ENCODE results near the gene TP53I11.

Gene TP53I11

DNA sequence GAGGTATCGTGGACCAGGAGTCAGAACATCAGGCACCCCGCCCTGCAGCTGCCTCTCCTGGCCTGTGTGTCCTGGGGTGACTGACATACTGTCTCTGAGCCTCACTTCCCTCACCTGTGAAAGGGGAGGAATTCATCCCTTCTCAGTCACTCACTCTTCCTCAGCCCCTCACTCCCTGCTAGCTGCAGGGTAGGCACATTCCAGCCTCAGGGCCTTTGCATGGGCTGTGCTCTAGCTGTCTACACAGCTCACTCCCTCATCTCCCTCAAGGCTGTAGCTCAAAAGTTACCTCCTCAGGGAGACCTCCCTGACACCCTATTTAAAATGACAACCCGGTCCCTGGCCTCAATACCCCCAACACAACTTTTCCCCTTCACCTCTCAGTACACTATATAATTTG, 2.5 kb downstream of the TP53I11 start:
- H3K4me3 ChIP-seq (ENCODE audit: low read depth, low read length), result no peak overlapping the region
- TF ChIP-seq, protein P1, sequence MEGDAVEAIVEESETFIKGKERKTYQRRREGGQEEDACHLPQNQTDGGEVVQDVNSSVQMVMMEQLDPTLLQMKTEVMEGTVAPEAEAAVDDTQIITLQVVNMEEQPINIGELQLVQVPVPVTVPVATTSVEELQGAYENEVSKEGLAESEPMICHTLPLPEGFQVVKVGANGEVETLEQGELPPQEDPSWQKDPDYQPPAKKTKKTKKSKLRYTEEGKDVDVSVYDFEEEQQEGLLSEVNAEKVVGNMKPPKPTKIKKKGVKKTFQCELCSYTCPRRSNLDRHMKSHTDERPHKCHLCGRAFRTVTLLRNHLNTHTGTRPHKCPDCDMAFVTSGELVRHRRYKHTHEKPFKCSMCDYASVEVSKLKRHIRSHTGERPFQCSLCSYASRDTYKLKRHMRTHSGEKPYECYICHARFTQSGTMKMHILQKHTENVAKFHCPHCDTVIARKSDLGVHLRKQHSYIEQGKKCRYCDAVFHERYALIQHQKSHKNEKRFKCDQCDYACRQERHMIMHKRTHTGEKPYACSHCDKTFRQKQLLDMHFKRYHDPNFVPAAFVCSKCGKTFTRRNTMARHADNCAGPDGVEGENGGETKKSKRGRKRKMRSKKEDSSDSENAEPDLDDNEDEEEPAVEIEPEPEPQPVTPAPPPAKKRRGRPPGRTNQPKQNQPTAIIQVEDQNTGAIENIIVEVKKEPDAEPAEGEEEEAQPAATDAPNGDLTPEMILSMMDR (IDR thresholded peaks at IDR 0.05; ENCODE audit: low read depth, low read length, missing control alignments), result no peak
- in situ Hi-C loops (cut with HindIII; ENCODE audit: low sequenced_read_pairs), result loop anchor here (25.0 kb wide), 1 partner anchor 389 kb away; no protein-coding TSS in a partner anchor
- no peak for DNase-seq (ENCODE audit: low read depth)

DNA sequence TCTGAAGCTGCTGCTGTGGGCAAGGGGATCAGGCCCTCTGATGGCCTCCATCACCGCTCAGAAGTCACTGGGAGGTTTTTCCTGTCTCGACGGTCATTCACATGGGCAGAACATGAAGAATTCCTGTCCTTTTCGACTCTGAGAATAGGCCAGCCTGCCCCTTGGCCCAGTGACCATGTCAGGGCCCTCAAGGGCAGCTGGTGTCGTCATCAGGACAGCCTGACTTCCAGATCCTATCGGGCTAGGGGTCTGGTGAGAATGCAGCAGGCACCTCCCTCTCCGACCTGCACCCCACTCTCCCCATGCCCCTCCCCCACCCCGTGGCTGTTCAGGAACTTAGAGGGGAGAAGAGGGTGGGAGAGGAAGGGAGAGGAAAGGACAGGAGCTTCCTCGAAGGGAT, 3.6 kb downstream of the TP53I11 start:
- no peak for DNase-seq (ENCODE audit: low read depth)
- no peak overlapping the region for H3K4me3 ChIP-seq (ENCODE audit: low read depth, low read length)
- TF ChIP-seq, protein P1 (IDR thresholded peaks at IDR 0.05; ENCODE audit: low read depth, low read length, missing control alignments), result no peak
- in situ Hi-C loops (cut with HindIII; ENCODE audit: low sequenced_read_pairs), result loop anchor here (25.0 kb wide), 1 partner anchor 390 kb away; no protein-coding TSS in a partner anchor

DNA sequence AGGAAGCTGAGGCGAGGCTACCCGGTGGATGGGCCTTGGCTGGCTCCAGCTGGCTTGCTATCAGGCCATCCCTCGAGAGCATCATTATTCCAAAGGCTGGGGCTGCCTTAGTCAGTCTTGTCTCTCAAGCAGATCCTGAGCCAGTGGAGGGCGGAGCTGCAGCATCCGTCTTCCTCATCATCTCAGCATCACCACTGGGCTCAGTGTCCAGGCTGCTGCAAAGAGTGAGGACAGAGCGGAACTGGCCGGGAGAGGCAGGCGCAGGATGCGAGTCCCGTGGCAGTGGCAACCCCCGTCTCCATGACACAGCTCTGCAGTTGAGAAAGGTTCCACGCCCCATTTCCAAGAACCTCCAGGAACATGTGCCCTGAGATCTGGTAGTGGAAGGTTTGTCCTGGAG, 4.4 kb downstream of the TP53I11 start:
- no peak for DNase-seq (ENCODE audit: low read depth)
- TF ChIP-seq, protein P1 (IDR thresholded peaks at IDR 0.05; ENCODE audit: low read depth, low read length, missing control alignments), result no peak
- in situ Hi-C loops (cut with HindIII; ENCODE audit: low sequenced_read_pairs), result loop anchor here (25.0 kb wide), 1 partner anchor 391 kb away; no protein-coding TSS in a partner anchor
- H3K4me3 ChIP-seq (ENCODE audit: low read depth, low read length), result no peak overlapping the region

DNA sequence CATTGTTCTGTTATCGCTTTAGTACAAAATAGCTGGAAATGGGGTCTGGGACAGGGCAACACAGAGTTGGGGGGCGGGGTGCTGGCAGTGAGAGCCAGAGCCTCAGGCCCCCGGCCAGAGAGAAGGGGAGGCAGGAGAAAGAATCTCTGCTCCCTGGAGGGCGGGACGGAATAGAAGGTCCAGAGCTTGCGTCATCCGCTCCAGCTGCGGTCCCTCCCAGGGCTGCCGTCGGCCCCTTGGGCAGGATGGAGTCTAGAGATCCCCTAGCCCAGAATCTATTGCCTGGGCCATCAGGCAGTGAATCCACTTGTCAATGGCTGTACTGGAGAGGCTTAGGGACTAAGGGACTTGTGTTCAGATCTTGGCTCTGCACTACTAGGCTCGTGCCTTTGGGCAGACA, 5.0 kb downstream of the TP53I11 start:
- no peak for DNase-seq (ENCODE audit: low read depth)
- no peak overlapping the region for H3K4me3 ChIP-seq (ENCODE audit: low read depth, low read length)
- TF ChIP-seq, protein P1 (IDR thresholded peaks at IDR 0.05; ENCODE audit: low read depth, low read length, missing control alignments), result no peak
- in situ Hi-C loops (cut with HindIII; ENCODE audit: low sequenced_read_pairs), result loop anchor here (25.0 kb wide), 1 partner anchor 392 kb away; no protein-coding TSS in a partner anchor

DNA sequence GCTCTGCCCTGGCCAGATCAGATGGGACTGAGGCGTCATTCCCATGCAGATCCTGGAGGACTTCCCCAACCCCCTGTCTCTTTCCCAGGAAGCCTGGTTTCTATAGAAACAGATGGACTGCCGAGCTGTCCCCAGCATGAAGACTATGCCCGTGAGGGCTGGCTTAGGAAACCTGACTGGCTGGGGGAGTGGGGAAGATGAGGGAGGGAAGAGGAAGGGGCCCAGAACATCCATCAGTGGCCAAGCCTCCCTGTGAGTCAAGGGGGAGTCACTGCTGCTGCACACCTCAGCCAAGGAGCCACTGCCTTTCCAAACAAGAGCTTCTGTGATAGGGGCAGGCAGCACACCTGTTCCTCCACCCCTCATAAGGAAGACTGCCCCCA, 5.8 kb downstream of the TP53I11 start:
- TF ChIP-seq, protein P1 (IDR thresholded peaks at IDR 0.05; ENCODE audit: low read depth, low read length, missing control alignments), result no peak
- in situ Hi-C loops (cut with HindIII; ENCODE audit: low sequenced_read_pairs), result loop anchor here (25.0 kb wide), 1 partner anchor 392 kb away; no protein-coding TSS in a partner anchor
- no peak for DNase-seq (ENCODE audit: low read depth)
- no peak overlapping the region for H3K4me3 ChIP-seq (ENCODE audit: low read depth, low read length)

DNA sequence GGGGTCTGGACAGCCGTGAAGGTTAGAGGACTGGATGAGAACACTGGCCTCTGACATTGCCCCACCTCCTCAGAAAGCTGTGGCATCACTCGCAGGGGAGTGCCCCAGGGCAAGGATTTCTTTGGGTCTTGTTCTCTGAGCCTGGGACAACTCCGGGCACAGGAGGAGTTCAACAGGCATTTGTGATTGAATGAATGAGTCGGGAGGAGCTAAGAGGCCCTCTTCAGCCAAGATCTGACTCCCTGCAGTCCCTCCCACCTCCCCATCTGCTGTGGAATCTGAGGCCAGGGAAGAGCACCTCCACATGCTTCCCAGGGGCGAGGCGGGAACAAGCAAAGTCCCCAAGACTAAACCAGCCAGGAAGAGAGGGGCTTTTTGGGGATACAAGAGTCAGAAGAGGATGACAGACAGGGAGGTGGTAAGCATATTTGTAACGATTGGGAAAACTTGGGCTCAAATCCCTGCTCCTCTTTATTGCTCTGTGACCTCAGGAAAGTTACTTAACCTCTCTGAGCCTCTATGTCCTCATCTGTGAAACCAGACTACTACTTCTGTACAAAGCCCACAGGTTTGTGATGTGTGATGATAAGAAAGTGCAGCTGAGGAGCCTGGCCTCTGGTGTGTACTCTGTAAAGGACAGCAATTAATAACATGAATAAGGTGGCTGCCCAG, 6.4 kb downstream of the TP53I11 start:
- in situ Hi-C loops (cut with HindIII; ENCODE audit: low sequenced_read_pairs), result loop anchor here (25.0 kb wide), 1 partner anchor 393 kb away; no protein-coding TSS in a partner anchor
- H3K4me3 ChIP-seq (ENCODE audit: low read depth, low read length), result no peak overlapping the region
- TF ChIP-seq, protein P1 (IDR thresholded peaks at IDR 0.05; ENCODE audit: low read depth, low read length, missing control alignments), result no peak
- no peak for DNase-seq (ENCODE audit: low read depth)
